Heart right ventricle (tissue), 16 donors: Measurements from ENCODE around the gene SLMAP. TPM values are rescaled to one million over a fixed set of nuclear protein-coding genes. Genes with fewer than 3 reads are reported as not detected.

Experiments
- ATAC-seq, 8 donors: fragments of 200-7000 bp; cut with Tn5 transposase; one replicate each; pipeline ENCODE4 v1.9.1; 2020; ENCODE audit warnings: mild to moderate bottlenecking in 8 of 8, moderate library complexity in 8 of 8, moderate number of reproducible peaks in 1 of 8
- DNase-seq, 2 donors: peaks; one replicate each; pipeline ENCODE4 v3.0.0-alpha.2; 2020
- H3K27ac ChIP-seq, 10 donors: fragments of 200-600 bp; sonication (generic) in 2 of 10; one replicate each; pipeline versions ENCODE4 v1.5.0 to v1.8.0; 2020 to 2022; ENCODE audit warnings: mild to moderate bottlenecking in 3 of 10
- H3K27me3 ChIP-seq, 7 donors: fragments of 200-600 bp; one replicate each; pipeline ENCODE4 v1.8.0; 2021 to 2022; ENCODE audit warnings: mild to moderate bottlenecking in 2 of 7
- H3K36me3 ChIP-seq, 9 donors: fragments of 200-600 bp; sonication (generic) in 1 of 9; one replicate each; pipeline versions ENCODE4 v1.5.0 to v1.8.0; 2020 to 2022; ENCODE audit warnings: mild to moderate bottlenecking in 2 of 9
- H3K4me1 ChIP-seq, 9 donors: fragments of 200-600 bp; sonication (generic) in 1 of 9; one replicate each; pipeline versions ENCODE4 v1.5.0 to v1.8.0; 2020 to 2022; ENCODE audit warnings: mild to moderate bottlenecking in 4 of 9
- H3K4me3 ChIP-seq, 10 donors: fragments of 200-600 bp; sonication (generic) in 2 of 10; one replicate each; pipeline versions ENCODE4 v1.5.0 to v1.8.0; 2020 to 2022; ENCODE audit warnings: mild to moderate bottlenecking in 7 of 10, moderate library complexity in 2 of 10
- H3K9me3 ChIP-seq, 11 donors: fragments of 200-600 bp in 10 of 11; sonication (generic) in 2 of 11; one replicate each; pipeline versions ENCODE4 v1.5.0 to v1.8.0; 2013 to 2022; ENCODE audit warnings: mild to moderate bottlenecking in 2 of 11, control low read depth in 1 of 11, moderate library complexity in 1 of 11
- WGBS, 2 donors: extraction: QIAGEN DNeasy Blood & Tissue Kit; methylation state at CpG; one replicate each; pipeline ENCODE4 v1.1.7; 2013; ENCODE audit warnings: inconsistent platforms in 1 of 2; 5-methylcytosine and 5-hydroxymethylcytosine counted together
- intact Hi-C, 10 donors: fragments of 100-400 bp; cut with DNase I; formaldehyde crosslinking; loops; one replicate each; pipeline versions ENCODE4 v1.11.1 to v1.14.2; 2022
- polyA plus RNA-seq, 2 donors: library from polyadenylated mRNA; stranded (reverse); fragments of 200-250 nt; gene quantifications; one replicate each; pipeline ENCODE4 v1.2.3, GENCODE V29; 2013
- total RNA-seq, 10 donors: library from RNA; stranded (reverse); fragmentation: NEBNext Ultra II Directional in 3 of 10; extraction: Animal tissue kit (Norgen Biotek cat#: 25700) in 3 of 10; gene quantifications; one replicate each; pipeline versions ENCODE4 v1.2.1 to v1.2.4, GENCODE V29; 2021 to 2023
- TF ChIP-seq, protein P1 (sequence below), 9 donors: fragments of 200-600 bp; sonication (generic) in 2 of 9; IDR thresholded peaks; one replicate each; pipeline versions ENCODE4 v1.5.0 to v1.8.0; 2021 to 2022; ENCODE audit warnings: antibody characterized with exemption in 9 of 9, mild to moderate bottlenecking in 5 of 9, moderate library complexity in 1 of 9
- donor health status: Arrhythmogenic right ventricular cardiomyopathy.
- donor health status: ischemic (EF 13 %, LVEDD 7.1; RV severe dilation, severe dysfunction).
- donor health status: healthy with polysubstance abuse.
- donor health status: DM: no; HTN: yes; CAD: no.
- donor health status: DM: no; HTN: no; CAD: no.
- donor health status: ischemic (EF 25% LVEDD 6.9; RV normal size, moderate dysfunction).
- donor health status: ischemic (EF 25% LVEDD 5.7; RV mildly dilated, moderate dysfunction).
- donor health status: healthy.
- donor health status: DM: yes; HTN: yes; CAD: no.
- donor health status: Ischemic cardiomyopathy.
- donor health status: ischemic (EF 35%, LVEDD 5.7; RV mildly dilated, moderate dysfunction).
- donor health status: nonischemic (EF 11% LVEDD 7.7; RV severe dilation, severe dysfunction).
- donor health status: DM: yes; HTN: yes; CAD: no.
- donor health status: PGD.
- donor health status: ischemic (EF 29% LVEDD 5.4; RV normal size, mild dysfunction).
- donor health status: nonischemic (EF 23%, LVEDD 6.1; RV moderate dilation, normal function).

Gene SLMAP
- total and polyA plus RNA-seq, 12 donors: 65.8 to 724 (median 341) TPM

DNA sequence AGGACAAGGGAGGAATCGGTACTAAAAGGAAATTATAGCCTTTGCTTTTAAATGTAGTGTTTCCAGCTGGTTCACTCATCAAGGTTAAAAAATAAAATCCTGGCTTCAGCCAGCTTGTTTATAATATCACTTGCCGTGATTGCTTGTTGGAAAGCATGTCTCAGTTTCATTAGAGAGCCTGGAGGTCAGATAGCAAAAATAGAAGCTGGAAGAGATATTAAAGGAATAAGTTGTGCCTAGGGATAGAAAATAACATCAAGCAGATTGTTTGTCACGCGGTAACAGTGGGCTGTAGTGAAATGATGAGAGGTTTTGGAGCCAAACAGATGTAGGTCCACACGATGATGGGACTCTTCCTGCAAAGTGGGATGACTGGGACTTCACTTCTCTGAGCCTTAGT is 17.7 kb upstream of the SLMAP start:
- TF ChIP-seq, protein P1, sequence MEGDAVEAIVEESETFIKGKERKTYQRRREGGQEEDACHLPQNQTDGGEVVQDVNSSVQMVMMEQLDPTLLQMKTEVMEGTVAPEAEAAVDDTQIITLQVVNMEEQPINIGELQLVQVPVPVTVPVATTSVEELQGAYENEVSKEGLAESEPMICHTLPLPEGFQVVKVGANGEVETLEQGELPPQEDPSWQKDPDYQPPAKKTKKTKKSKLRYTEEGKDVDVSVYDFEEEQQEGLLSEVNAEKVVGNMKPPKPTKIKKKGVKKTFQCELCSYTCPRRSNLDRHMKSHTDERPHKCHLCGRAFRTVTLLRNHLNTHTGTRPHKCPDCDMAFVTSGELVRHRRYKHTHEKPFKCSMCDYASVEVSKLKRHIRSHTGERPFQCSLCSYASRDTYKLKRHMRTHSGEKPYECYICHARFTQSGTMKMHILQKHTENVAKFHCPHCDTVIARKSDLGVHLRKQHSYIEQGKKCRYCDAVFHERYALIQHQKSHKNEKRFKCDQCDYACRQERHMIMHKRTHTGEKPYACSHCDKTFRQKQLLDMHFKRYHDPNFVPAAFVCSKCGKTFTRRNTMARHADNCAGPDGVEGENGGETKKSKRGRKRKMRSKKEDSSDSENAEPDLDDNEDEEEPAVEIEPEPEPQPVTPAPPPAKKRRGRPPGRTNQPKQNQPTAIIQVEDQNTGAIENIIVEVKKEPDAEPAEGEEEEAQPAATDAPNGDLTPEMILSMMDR (IDR thresholded peaks at IDR 0.05): no peak
- intact Hi-C loops: no loop called here

DNA sequence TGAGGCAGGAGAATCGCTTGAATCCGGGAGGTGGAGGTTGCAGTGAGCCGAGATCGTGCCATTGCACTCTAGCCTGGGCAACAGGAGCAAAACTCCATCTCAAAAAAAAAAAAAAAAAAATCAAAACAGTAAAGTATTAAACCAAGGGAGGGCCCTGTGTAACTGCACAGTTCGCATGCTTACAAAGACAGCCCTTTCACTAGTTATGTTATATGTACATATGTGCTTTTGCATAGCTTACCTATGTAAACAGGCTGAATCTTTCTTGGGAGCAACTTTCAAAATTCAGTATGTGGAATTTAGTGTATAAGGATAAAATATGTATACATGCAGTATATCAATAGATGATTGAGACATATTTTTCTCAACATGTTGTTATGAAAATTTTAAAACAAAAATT is 16.1 kb upstream of the SLMAP start:
- Histone ChIP-seq H3K4me1 (peaks cover 0 to 23% (median 9%) of the 10 kb centered on the region in 9 donors), H3K27me3 (no peaks in the 10 kb centered on the region), H3K9me3 (no peaks in the 10 kb centered on the region), H3K27ac (no peak overlapping the region), H3K4me3 (no peak overlapping the region), H3K36me3 (no peaks in the 10 kb centered on the region)
- intact Hi-C loops: no loop called here
- TF ChIP-seq, protein P1 (IDR thresholded peaks at IDR 0.05): no peak
- DNase-seq (no peak), ATAC-seq (no peak)
- 94 to 97% methylated on average over 5 of the region's 5 CpGs for WGBS, 2 donors

More for the DNA sequence above, 17.7 kb upstream of the SLMAP start:
- Histone ChIP-seq H3K9me3 (no peaks in the 10 kb centered on the region), H3K36me3 (no peaks in the 10 kb centered on the region), H3K27ac (peak overlapping the region in 9 of 10 donors; percentile 20 to 85 (median 71)), H3K27me3 (no peaks in the 10 kb centered on the region), H3K4me1 (peaks cover 0 to 23% (median 9%) of the 10 kb centered on the region in 9 donors), H3K4me3 (no peak overlapping the region)
- WGBS, 2 donors: 23 to 26% methylated on average over 5 of the region's 5 CpGs
- DNase-seq (no peak), ATAC-seq (peak in 6 of 8 donors; percentile 38 to 83 (median 64))

DNA sequence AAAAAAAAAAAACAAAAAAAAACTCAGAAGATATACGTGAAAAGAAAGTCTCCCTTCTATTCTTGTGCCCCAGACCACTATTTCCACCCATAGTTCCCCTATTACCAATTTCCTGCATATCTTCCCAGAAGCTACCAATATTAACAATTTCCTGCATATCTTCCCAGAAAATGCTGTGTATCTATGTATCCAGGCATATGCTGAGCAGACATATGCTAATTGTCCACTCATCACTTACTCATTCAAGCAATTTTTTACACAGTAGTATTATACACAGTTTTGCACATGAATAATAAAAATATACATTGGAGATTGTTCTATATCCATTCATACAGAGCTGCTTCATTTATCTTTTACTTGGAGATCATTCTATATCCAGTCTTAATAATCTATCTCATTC is 12.6 kb upstream of the SLMAP start:
- no peak overlapping the region for H3K4me3 ChIP-seq
- no peak for ATAC-seq
- H3K4me1 ChIP-seq: peaks cover 0 to 6% (median 3%) of the 10 kb centered on the region in 9 donors
- no peak overlapping the region for H3K27ac ChIP-seq
- H3K9me3 ChIP-seq: no peaks in the 10 kb centered on the region
- DNase-seq: no peak
- 73 to 75% methylated on average over 1 of the region's 1 CpG for WGBS, 2 donors
- H3K36me3 ChIP-seq: no peaks in the 10 kb centered on the region
- intact Hi-C loops: no loop called here
- no peaks in the 10 kb centered on the region for H3K27me3 ChIP-seq
- TF ChIP-seq, protein P1 (IDR thresholded peaks at IDR 0.05): no peak

DNA sequence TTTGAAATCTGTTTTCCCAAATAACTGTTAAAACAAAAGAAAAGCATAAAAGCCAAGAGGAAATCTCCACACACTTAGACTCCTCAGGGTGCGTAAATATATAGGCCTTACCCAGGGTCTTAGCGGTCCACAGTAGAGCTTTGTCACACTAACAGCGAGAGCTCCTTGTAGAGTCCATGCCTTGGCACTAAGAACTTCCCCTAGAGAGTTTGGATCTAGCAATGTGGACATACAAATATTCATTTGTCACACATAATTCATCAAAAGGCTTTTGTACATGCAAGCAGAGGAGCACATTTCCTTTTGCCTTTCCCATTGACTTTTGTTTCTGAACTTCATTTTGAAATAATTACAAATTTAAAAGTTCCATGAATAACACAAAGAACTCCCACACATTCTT is 11.0 kb upstream of the SLMAP start:
- H3K27ac ChIP-seq: no peak overlapping the region
- H3K4me3 ChIP-seq: no peak overlapping the region
- ATAC-seq (no peak), DNase-seq (no peak)
- WGBS, 2 donors: 86 to 92% methylated on average over 3 of the region's 3 CpGs
- H3K36me3 ChIP-seq: no peaks in the 10 kb centered on the region
- TF ChIP-seq, protein P1 (IDR thresholded peaks at IDR 0.05): no peak
- H3K27me3 ChIP-seq: no peaks in the 10 kb centered on the region
- no peaks in the 10 kb centered on the region for H3K9me3 ChIP-seq
- no peaks in the 10 kb centered on the region for H3K4me1 ChIP-seq
- intact Hi-C loops: no loop called here
